ENCODE results near the gene ZFP14.

ZFP14 gene

DNA sequence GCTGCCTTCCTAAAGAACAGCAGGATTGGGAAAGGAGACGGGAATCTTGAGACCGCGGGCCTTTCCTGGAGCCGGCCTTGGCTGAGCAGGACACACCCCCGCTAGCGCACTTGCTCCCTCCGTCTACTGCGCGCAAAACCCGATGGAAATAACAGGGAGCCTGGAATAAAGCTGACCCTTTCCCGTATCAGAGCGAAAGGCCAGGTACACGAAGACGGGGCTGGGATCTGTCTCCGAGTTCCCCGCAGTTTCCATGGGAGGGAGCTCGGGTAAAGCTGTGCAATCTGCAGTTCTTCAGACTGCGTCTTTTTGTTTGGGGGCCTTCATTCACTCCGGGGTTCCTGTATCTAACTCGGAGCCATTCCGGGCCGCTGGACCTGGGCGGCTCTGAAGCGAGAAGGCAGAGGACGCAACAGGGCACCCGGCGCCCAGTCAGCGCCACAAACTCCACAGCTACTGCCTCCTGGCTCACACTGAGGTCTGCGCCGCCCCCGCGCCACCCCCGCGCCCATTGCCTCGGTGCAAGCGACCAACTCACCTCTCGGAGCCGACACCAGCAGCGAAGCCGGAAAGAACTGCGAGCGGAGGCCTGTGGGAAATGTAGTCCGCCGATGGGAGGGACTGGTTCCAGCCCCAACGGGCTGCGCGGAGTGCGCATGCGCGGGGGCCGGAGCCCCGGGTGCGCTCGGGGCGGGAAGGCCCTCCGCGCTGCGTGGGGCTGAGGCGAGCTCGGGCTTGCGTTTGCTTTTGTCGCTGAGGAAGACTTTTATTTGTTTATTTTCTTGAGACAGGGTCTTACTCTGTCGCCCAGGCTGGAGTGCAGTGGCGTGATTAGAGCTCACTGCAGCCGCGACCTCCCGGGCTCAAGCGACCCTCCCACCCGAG is at the start of gene ZFP14:
TSS of gene ZFP14 (minus strand) at position 577 of the 885 bp plus-strand sequence. CDS start 11,309 bp downstream, outside the sequence.
- TF ChIP-seq, protein P1, sequence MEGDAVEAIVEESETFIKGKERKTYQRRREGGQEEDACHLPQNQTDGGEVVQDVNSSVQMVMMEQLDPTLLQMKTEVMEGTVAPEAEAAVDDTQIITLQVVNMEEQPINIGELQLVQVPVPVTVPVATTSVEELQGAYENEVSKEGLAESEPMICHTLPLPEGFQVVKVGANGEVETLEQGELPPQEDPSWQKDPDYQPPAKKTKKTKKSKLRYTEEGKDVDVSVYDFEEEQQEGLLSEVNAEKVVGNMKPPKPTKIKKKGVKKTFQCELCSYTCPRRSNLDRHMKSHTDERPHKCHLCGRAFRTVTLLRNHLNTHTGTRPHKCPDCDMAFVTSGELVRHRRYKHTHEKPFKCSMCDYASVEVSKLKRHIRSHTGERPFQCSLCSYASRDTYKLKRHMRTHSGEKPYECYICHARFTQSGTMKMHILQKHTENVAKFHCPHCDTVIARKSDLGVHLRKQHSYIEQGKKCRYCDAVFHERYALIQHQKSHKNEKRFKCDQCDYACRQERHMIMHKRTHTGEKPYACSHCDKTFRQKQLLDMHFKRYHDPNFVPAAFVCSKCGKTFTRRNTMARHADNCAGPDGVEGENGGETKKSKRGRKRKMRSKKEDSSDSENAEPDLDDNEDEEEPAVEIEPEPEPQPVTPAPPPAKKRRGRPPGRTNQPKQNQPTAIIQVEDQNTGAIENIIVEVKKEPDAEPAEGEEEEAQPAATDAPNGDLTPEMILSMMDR (conservative IDR thresholded peaks at IDR 0.05; ENCODE audit: low read depth, low read length): peak; percentile 37
- peak within 1 kb of the TSS; percentile 92 for H3K4me3 ChIP-seq (ENCODE audit: low read length)
- DNase-seq (ENCODE audit: low read depth): peak; percentile 76

DNA sequence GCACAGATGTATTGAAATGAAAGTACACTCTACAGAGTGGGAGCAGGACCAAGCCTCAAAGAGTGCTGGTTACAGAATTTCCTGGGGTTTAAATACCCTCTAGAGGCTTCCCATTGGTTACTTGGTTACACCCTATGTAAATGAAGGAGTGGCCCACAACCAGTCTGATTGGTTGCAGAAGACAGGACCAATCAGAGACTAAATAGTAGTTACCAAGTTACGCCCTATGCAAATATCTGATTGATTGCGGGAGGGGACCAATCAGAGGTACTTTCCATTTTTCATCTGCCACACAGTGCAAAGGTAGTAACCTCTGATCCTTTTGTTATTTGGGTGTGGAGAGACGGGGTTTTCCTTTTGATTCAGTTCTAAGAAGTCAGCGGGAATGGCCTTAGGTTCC is 44.9 kb upstream of the ZFP14 start:
- no peak overlapping the region for H3K4me3 ChIP-seq (ENCODE audit: low read length)
- no peak for DNase-seq (ENCODE audit: low read depth)
- TF ChIP-seq, protein P1 (conservative IDR thresholded peaks at IDR 0.05; ENCODE audit: low read depth, low read length): no peak

DNA sequence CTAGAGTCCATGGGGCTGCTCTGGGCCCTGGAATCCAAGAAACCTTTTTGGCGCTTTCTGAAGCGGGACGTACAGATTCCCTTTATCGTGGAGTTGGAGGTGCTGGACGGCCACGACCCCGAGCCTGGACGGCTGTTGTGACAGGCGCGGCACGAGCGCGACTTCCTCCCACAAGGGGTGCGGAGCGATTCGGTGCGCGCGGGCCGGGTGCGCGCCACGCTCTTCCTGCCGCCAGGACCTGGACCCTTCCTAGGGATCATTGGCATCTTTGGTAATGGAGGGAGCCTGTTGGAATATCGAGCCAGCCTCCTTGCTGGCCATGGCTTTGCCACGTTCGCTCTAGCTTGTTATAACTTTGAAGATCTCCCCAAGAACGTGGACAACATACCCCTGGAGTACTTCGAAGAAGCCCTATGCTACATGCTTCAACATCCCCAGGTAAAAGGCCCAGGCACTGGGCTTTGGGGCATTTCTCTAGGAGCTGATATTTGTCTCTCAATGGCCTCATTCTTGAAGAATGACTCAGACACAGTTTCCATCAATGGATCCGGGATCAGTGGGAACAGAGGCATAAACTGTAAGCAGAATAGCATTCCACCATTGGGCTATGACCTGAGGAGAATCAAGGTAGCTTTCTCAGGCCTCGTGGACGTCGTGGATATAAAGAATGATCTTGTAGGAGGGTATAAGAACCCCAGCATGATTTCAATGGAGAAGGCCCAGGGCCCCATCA is 42.9 kb upstream of the ZFP14 start:
- H3K4me3 ChIP-seq (ENCODE audit: low read length): peak overlapping the region; percentile 48
- TF ChIP-seq, protein P1 (conservative IDR thresholded peaks at IDR 0.05; ENCODE audit: low read depth, low read length): no peak
- no peak for DNase-seq (ENCODE audit: low read depth)

DNA sequence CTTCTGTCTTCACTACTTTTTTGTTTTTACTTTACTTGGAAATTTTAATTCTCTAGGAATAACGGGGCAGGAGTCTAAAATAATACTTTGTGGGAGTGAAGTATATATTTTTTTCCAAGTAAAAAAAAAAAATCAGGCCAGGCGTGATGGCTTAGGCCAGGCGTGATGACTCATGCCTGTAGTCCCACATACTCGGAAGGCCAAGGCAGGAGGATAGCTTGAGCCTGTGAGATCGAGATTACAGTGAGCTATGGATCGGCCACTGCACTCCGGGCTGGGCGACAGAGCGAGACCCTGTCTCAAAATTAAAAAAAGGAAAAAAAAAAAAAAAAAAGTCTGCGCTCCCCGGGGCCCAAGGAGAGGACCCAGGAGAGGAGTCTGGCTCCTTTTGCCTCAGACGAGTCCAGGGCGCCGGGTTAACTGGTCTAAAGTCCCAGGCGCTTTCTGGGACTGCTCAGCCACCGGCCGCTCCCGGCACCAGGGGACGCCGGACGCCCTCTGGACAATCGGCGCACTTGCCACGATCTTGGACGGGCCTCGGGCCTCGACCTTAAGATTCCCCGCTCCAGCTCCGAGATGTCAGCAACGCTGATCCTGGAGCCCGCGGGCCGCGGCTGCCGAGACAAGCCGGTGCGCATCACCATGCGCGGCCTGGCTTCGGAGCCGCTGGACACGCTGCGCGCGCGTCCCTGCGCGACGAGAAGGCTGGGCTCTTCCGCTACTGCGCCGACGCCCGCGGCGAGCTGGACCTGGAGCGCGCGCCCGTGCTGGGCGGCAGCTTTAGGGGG is 42.2 kb upstream of the ZFP14 start:
- DNase-seq (ENCODE audit: low read depth): peak; percentile 26
- TF ChIP-seq, protein P1 (conservative IDR thresholded peaks at IDR 0.05; ENCODE audit: low read depth, low read length): no peak
- H3K4me3 ChIP-seq (ENCODE audit: low read length): peak overlapping the region; percentile 48

DNA sequence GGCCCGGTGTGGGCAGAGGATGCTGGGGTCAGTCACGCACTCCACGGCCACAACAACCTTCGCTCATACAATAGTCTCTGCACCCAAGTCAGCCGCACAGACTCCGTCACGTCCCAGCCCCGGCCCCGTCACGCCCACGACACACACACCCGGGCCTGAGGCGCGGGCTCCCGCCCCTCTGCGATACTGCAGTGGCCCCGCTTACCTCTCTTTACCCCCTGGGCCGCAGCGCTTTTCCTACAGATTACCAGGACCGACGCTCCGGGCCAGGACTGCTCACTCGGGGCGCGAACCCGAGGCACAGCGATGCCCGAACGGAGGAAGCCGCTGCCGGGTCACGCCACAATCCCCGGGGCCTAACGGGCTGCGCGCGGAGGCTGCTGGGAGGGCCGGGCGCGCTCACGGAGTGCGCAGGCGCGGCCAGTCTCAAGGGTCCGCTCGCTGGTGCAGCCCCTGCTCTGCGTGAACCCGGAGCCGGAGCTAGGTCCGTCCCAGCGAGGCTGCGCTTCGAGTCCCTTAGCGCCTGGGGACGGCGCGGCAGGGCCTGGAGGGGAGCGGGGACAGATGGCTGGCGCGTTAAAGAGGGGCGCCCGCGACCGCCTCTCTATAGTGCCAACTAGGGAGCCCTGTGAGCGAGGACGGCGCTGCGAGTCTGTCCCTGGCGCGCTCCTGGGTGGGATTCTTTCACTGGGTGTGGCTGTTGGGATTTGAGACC is 39.4 kb upstream of the ZFP14 start, which contains the start of gene ZFP82:
TSS of gene ZFP82 (minus strand) at position 358 of the 715 bp plus-strand sequence. CDS start 8,855 bp downstream, outside the sequence.
- peak within 1 kb of the TSS; percentile 68 for H3K4me3 ChIP-seq (ENCODE audit: low read length)
- TF ChIP-seq, protein P1 (conservative IDR thresholded peaks at IDR 0.05; ENCODE audit: low read depth, low read length): no peak
- DNase-seq (ENCODE audit: low read depth): peak; percentile 42

DNA sequence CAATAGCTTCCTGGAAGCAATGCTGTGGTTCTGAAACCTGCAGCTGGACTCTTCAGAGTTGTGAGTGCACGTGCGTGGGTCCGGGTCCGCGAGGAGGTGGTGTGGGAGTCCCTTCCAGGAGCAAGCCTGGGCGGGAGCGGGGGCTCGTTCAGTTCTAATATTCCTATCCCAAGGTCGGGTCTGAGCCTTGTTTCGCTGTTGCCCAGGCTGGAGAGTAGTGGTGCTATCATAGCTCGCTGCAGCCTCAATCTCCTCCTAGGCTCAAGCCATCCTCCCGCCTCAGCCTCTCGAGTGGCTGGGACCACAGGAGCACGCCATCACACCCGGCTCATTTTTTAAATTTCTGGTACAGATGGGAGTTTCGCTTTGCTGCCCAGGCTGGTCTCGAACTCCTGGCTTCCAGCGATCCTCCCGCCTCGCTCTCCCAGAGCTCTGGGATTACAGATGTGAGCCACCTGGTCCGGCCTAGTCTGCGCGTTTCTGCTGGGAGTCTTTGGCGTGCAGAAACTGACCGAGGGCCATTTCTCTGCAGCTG is 38.8 kb upstream of the ZFP14 start:
- TF ChIP-seq, protein P1 (conservative IDR thresholded peaks at IDR 0.05; ENCODE audit: low read depth, low read length): no peak
- DNase-seq (ENCODE audit: low read depth): no peak
- H3K4me3 ChIP-seq (ENCODE audit: low read length): peak overlapping the region; percentile 68
